H1 (cell line): ENCODE measurements around the gene ANKS1B. TPM values are rescaled to one million over a fixed set of nuclear protein-coding genes. Genes with fewer than 3 reads are reported as not detected.

Source experiments
- CBX8 ChIP-seq: fragments of 300-800, 300-1000 bp; sonication (generic); IDR thresholded peaks from 2 replicates; pipeline ENCODE4 v1.7.1; 2016; ENCODE audit warnings: low read depth, low read length, borderline replicate concordance
- polyA plus RNA-seq, 7 experiments: library from polyadenylated mRNA; depleted of rRNA in 3 of 7; stranded (reverse) in 5 of 7; unstranded in 2 of 7; fragments of >200 nt in 5 of 7; fragments of 200-250 nt in 2 of 7; gene quantifications; 1 replicate in 5 of 7; 2 replicates in 1 of 7; 4 replicates in 1 of 7; pipeline versions ENCODE4 v1.2.1 to v1.2.3, GENCODE V29; 2011 to 2013; ENCODE audit warnings: missing spikeins in 2 of 7, mixed read lengths in 2 of 7
- total RNA-seq: library from RNA; stranded (reverse); fragmentation: NEBNext Ultra II Directional; extraction: Animal tissue kit (Norgen Biotek cat#: 25700); gene quantifications from 2 replicates; pipeline ENCODE4 v1.2.1, GENCODE V29; 2021

ANKS1B gene
- total and polyA plus RNA-seq, 2 of the 8 experiments (the other 6 are each of a cell fraction or from before 2014, with no cell fraction given): 2.7 to 6.1 TPM

- no peak for TF ChIP-seq CBX8
Observed at GRCh38 chr12:98758331-98758730, 1226.4 kb downstream of the ANKS1B start (continued).
